HG02798 (cell line): ENCODE results near the gene BAIAP2L1.

Experiments used
- ATAC-seq: cut with Tn5 transposase; IDR thresholded peaks from one replicate; pipeline ENCODE4 v1.9.1; 2021; ENCODE audit warnings: mild to moderate bottlenecking; ENCODE audit not compliant: unreplicated experiment, poor library complexity

The BAIAP2L1 gene

DNA sequence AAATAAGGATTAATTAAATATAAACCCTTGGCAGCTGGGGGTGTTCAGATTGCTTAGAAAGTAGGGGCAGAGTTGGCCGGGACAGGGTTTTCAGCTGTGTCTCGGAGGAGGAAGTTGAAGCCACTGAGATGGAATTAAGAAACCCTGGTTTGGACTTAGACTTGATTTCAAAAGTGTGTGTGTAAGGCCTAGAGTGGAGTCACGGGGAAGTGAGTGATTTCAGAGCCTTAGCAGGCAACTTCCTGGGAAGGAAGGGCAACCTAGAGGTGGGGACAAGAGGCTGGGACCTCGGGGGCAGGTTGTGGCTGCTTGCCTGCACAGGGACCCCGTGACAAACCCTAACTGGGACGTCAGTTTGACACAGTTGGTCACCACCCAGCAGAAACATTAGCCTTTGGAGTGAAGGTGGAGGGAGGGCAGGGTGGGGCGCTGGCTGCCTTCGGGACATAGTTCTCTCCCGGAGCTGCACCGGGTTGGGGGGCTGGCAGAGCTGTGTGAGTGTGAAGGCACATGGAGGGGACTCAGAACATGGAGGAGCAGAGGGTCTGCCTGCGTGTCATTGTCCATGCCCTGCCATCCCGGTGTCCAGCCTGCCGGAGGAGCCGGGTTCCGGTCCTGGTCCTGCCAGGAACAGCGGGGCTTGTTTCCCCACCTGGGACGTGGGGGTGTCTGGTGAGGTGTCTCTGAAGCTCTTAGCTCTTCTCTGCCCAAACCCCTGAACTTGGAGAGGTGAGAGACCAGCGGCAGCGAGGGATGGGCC is 117.6 kb downstream of the BAIAP2L1 start:
- ATAC-seq: no peak

DNA sequence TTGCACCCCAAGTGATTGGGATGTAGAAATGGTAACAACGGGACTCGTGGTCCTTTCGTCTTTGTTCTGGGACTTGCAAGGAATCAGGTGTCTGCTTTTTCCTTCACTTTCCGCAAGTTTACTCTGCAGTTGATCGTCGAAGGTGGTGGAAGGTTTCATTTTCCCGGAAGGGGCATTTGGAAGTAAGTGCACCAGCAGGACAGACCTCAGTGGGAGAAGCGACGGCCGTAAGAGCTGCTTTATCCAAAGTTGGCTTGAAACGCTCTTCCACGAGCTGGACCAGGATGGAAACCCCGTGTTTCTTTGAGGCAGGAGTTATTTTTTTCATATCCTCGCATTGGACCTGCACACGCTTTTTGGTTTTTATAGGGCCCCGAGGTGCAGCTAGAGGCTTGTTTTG is 118.2 kb downstream of the BAIAP2L1 start:
- no peak for ATAC-seq

DNA sequence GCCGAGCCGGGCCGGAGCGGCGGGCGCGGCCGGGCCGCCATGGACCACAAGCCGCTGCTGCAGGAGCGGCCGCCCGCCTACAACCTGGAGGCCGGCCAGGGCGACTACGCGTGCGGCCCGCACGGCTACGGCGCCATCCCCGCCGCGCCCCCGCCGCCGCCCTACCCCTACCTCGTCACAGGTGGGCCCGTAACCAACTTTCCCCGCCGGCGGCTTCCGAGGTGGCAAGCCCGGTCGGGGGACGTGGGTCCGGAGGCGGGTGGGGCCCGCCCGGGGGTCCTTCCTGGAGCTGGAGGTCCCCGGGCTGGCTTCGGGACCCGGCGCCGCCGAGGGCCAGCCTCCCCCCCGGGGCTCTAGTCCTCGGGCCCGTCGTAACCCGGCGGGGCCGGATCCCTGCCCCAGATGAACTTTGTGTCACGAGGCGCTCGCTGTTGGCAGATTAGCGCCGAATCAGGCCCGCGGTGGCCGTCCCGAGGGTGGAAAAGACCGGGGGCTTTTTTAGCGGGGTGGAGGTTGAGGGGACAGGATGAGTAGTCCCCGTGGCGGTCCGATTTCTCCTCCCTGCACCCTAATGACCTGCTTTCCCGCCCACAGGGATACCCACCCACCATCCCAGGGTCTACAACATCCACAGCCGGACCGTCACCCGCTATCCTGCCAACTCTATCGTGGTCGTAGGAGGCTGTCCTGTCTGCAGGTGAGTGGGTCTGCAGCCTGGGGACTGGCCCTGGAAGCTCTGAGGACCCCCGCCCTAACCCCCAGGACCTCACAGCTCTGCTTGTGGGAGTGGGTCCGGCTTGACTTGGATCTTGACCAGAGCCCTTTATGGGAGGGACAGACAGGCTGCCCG is 118.9 kb downstream of the BAIAP2L1 start:
- peak; percentile 42 for ATAC-seq

DNA sequence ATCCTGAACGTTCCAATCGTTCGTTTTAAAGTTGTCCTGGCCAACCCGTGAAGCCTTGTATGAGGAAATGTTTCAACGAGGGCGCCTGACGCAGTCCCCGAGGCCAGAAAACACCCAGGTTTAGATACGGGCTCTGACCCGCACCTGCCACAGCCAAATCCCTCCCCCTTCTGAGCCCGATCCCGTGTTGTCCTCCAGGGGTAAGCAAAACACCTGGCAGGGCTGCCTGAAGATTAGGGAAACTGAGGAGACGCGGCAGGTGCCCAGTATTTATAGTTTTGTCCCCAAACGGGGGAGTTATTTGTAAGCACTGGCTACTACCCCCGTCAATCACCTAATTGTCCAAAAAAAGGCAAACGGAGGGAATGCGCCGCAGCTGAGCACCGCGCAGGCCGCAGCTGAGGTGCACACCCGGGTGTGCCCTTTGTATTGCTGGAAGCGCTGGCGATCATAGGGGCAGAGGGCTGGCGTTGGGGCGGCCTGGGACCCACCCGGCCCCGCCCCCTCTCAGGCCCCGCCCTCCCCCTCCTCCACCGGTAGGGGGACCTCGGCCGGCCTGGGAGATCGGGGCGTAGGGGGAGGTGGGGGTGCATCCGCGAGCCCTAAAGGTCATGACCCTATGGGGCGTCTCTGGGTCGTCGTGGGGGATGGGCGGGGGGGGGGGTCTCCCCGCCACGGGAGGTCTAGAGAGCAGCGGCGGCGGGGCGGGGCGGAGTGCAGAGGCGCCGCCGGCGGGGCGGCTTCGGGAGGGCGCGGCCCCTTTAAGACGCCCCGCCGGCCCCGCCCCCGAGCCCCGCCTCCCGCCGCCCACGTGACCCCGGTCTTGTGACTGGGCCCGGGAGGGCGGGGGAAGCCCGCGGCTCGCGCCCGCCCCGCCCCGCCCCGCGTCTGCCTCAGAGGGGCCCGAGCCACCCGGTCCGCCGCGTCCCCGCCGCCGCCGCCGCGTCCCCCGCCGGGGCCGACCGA is 119.8 kb downstream of the BAIAP2L1 start, which contains the start of gene BRI3:
BRI3 (plus strand) TSS at position 896 of the 966 bp plus-strand sequence. CDS start 110 bp downstream, outside the sequence.
- peak; percentile 83 for ATAC-seq

DNA sequence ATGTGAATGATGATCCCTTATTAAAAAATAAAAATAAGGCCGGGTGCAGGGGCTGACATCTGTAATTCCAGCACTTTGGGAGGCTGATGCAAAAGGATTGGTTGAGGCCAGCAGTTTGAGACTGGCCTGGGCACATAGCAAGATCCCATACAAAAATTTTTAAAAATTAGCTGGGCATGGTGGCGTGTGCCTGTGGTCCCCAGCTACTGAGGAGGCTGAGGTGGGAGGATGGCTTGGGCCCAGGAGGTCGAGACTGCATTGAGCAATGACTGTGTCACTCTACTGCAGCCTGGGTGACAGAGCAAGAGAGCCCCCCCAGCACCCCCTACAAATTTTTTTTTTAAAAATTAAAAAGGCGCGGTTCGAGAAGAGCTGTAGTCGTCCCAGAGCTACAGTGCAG is 120.6 kb downstream of the BAIAP2L1 start:
- ATAC-seq: no peak

DNA sequence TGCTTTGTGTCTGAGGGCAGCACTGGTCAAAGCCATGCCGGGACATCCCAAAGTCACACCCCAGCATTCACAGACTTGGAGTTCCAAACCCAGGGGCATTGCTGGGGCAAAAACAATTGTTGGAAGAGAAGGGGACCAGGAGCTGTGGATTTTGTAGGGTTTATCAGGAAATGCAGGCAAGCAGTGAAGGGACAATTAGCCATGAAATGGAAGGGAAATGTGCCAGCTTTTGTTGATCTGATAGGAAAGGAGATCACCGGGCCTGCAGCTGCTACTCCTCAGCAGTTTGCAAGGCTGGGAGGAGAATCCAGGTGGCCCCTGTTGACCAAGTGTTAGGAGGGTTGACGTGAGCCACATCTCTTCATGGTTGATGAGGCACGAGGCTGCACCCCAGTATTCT is 122.0 kb downstream of the BAIAP2L1 start:
- no peak for ATAC-seq

DNA sequence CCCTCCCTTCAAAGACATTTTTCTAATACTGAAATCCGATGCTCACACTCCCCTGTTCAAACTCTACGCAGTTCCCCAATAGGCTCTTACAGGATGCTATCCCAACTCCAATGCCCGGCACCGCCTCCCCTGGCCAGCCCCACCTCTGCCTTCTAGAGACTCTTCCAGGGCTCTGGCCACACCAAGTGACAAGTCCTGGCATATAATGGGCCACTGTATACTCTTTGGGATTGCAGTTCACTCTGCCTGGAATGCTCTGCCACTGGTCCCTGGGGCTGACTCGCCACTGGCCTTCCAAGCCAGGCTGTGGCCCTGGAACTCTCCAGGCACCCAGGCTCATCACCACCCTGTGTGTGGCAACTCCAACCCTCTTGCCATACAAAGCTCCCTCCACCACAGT is 122.5 kb downstream of the BAIAP2L1 start:
- ATAC-seq: no peak

DNA sequence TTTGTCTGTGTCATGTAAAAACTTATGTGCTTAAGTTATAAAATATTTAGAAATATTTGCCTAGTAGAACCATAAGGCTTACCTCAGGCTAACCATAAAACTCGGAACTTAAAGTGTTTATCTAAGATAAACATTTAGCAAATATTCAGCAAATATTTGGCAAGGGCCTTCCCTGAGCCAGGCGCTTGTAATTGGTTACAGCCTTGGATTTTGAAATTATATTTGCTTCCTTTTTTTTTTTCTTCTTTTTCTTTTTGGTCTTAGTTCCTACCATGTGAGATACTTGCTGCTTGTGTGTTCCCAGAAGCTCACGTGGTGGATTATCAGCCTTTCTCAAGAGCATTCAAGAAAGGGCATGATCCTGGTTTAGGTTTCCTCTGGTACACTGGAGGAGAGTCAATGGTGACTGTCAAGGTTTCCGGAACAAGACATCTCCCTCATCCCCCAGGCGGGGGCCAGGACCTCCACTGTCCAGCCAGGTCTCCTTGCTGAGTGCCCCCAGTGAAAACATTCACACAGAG is 124.6 kb downstream of the BAIAP2L1 start:
- ATAC-seq: no peak

DNA sequence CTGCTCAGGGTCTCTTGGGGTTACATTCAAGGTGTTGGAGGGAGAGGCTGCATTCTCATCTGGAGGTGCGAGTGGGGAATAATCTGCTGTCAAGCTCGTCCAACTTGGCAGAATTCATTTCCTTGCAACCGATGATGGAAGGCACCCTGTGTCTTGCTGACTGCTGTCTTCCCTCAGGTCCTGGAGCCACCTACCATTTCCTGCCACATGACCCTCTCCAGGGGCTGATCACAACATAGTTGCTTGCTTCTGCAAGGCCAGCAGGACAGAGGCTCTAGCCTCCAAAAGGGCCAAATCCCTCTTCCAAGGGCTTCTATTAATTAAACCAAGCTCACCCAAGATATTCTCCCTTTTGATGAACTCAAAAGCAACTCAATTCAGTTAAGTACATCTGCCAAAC is 133.6 kb downstream of the BAIAP2L1 start:
- ATAC-seq: no peak

DNA sequence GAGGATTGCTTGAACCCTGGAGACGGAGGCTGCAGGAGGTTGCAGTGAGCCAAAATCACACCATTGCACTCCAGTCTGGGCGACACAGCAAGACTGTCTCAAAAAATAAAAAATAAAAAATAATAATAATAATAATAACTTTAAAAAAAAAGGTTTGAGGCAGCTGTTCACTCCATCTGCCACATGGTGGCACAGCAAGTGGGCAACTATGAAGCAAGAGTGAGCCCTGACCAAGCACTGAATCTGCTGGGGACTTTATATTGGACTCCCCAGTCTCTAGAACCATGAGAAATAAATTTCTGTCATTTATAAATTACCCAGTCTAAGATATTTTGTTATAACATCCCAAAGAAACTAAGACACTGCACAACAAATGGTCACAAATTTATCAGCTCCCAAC is 134.1 kb downstream of the BAIAP2L1 start:
- no peak for ATAC-seq

DNA sequence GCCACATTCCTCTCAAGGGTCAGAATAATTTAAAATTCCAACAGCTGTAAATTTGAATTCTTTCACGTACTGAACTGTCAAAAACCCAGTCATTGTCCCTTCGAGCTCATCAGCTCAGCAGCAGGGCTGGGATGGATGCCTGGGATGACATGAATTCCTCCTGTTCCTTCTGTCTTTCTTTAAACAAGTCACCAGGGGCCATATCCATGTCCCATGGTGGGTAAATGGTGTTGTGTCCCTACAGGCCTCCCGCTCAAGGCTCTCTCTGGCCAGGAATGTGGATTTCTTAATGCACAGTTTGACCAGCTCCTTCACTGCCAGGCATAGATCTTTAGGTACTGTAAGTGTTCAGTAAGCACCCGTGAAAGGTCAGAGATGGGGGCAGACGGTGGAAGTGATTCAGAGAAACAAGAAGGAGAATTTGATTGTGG is 135.0 kb downstream of the BAIAP2L1 start:
- no peak for ATAC-seq

DNA sequence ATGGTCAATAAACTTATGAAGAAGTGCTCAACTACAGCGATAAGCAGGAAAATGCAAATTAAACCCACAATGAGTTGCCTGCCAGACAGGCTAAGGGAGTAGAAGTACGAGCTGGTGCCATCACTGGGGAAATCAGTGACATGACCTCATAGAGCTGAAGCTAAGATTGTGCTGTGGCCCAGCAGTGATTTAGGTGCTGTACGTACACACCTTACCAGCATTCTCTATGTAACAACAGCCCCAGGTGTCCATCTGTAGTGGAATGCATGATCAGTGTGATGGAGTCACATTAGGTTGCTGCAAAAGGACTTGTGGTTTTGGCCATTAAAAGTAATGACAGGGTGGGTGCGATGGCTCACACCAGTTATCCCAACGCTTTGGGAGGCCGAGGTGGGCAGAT is 143.2 kb downstream of the BAIAP2L1 start:
- no peak for ATAC-seq

DNA sequence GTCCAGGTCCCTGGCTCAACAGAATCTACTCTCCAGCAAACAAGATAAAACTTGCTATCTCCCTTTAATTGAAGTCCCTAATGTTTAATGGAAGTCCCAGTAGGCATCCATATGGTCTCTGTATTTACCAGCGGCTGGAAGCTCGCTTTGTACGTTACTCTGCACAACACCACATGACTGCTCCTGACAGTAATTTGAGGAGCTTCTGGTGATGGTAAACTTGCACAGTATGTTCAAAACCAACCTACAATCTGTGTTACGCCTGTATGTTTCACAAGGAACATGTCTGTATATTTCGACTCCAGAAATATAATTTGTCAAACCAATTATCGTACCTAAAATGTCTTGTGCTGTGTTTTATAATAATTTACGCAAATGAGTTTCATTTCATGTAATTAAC is 144.5 kb downstream of the BAIAP2L1 start:
- ATAC-seq: no peak

DNA sequence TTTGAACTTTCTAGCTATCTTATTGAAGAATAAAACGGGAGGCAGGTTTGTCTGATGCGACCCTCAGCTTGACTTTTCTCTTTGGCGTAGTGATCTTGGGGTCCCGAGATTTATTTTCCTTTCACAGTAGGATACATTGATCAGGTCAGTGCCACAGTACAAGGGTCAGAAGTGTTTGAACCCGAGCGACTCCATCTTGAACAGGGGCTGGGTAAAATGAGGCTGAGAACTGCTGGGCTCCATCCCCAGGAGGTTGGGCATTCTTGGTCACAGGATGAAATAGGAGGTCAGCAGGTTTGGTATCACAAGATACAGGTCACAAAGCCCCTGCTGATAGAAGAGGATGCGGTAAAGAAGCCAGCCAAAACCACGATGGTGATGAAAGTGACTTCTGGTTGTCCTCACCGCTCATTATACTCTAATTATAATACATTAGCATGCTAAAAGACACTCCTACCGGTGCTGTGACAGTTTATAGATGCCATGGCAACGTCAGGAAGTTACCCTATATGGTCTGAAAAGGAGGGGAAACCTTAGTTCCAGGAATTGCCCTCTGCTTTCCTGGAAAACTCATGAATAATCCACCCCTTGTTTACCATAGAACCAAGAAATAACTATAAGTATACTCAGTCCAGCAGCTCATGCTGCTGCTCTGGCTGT is 145.8 kb downstream of the BAIAP2L1 start:
- no peak for ATAC-seq

DNA sequence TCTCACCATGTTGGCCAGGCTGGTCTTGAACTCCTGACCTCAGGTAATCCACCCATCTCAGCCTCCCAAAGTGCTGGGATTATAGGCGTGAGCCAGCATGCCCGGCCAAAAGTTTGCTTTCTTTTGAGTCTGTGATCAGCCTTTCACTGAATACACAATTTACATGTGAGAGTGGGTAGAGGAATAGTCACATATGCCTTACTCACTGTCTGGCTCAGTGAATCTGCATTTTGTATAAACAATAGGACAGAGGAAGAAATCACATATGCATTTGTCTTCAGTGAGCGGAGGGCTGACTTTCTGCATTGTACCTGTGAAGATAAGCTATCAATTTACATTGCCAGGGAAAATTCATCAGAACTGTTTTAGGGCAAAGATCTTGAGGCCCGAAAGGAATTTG is 146.4 kb downstream of the BAIAP2L1 start:
- no peak for ATAC-seq

DNA sequence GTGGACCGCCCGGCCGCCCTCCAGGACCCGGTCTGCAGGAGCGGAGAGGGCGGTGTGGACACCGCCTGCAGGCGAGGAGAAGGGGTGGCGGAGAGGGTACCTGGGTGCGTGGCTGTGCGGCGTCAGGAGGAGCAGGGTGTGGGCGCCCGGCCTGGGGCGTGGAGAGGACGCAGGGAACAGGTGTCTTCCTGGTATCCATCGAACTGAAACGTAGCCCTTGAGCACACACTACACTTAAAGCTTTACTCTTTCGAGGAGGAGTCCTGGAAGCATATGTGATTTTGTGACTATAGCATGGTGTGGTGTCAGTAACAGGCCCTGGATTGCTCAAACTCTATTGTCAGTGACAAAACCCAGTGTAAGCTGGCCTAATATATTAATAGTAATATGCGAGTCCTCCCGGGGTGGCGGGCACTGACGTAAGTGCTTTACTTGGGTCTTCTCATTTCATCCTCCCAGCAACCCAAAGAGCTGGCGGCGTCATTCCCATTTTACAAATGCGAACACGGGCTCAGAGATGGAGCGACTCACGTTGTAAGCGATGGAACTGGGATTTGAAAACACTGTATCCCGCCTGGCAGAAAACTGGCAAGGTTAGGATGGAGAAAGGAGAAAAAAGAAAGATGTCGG is 148.3 kb downstream of the BAIAP2L1 start:
- peak; percentile 29 for ATAC-seq

DNA sequence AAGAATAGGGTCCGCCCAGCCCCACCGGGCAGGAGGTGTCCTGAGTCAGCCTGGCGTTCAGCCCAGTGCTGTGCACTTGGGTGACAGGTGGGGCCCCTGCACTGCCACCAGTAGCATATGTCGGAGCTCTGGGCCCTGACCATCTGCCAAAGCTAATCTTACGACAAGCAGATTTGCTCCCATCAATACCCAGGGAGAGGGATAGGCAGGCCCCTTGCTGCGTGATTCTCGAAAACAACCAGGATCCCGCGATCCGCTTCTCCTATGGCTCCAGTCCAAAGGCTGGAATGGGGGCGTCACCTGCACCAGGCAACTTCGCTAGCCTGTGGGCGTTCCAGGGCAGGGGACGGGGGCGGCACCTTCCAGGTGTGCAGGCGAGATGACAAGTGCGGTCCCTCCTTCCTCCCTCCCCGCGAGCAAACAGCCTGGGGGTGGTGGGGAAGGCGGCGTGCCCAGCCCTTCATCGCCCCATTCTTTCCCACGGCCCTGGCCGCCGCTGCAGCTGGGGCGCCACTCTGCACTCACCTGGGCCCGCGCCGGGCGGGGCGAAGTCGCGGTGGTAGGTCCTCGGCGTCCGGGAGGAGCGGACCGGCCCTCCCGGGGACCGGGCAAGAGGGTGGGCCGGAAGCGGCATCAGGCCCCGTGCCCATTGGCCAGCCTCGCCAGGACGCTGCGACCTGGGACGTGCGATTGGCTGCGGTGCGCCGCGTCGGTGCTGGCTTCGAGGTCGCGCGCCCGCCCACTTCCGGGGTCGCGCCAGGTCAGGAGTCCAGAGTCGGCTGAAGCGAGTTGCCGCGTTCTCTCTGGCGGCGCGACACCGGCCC is 149.1 kb downstream of the BAIAP2L1 start, which contains the start of gene TECPR1:
TECPR1 (minus strand) TSS at position 632 of the 824 bp plus-strand sequence. CDS start 6,086 bp downstream, outside the sequence.
- ATAC-seq: peak; percentile 99

DNA sequence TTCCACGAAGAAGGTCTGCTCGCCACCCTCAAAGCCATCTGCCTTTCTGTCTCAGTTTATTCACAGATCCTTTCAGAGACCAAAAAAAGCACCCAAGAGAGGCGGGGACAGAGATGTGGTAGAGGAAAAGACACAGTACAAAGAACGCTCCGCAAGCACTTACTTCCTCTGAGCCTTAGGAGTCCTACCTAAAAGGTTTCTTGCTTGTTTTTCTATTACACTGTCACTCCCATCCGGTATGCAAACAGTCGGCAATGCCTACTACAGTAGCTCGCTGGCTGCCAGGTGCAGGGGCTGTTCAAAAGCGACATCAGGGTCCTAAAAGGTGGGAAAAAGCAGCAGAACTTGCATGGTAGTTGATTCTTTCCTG is 149.7 kb downstream of the BAIAP2L1 start:
- peak; percentile 12 for ATAC-seq
